IPS DF 6.9 (cell line): ENCODE results near the gene CEMP1.
A peak's percentile ranks its signal among the peaks of the same experiment; 100 is the strongest.

Source experiments
- DNase-seq: peaks from one replicate; pipeline ENCODE4 v3.0.0-alpha.2; 2013; ENCODE audit warnings: low read depth, low spot score
- H3K27ac ChIP-seq: one replicate; pipeline ENCODE4 v1.5.1; 2013; ENCODE audit warnings: low read length, control low read depth
- H3K27me3 ChIP-seq: 2 replicates; pipeline ENCODE4 v1.6.1; 2013; ENCODE audit warnings: mild to moderate bottlenecking, low read length; ENCODE audit not compliant: control insufficient read depth, insufficient read depth
- H3K36me3 ChIP-seq: 2 replicates; pipeline ENCODE4 v1.6.1; 2013; ENCODE audit warnings: low read length; ENCODE audit not compliant: control insufficient read depth, insufficient read depth
- H3K4me1 ChIP-seq: 2 replicates; pipeline ENCODE4 v1.6.1; 2013; ENCODE audit warnings: low read length; ENCODE audit not compliant: control insufficient read depth, insufficient read depth
- H3K4me3 ChIP-seq: 2 replicates; pipeline ENCODE4 v1.5.1; 2013; ENCODE audit warnings: mild to moderate bottlenecking, low read length
- H3K9me3 ChIP-seq: 2 replicates; pipeline ENCODE4 v1.6.1; 2013; ENCODE audit warnings: low read length, inconsistent platforms; ENCODE audit not compliant: control insufficient read depth, insufficient read depth
- WGBS: extraction: QIAGEN DNeasy Blood & Tissue Kit; methylation state at CpG from one replicate; pipeline ENCODE4 v1.1.7; 2013; ENCODE audit warnings: mixed read lengths, missing lambda C conversion rate; ENCODE audit not compliant: insufficient read length, insufficient coverage; 5-methylcytosine and 5-hydroxymethylcytosine counted together

The CEMP1 gene

DNA sequence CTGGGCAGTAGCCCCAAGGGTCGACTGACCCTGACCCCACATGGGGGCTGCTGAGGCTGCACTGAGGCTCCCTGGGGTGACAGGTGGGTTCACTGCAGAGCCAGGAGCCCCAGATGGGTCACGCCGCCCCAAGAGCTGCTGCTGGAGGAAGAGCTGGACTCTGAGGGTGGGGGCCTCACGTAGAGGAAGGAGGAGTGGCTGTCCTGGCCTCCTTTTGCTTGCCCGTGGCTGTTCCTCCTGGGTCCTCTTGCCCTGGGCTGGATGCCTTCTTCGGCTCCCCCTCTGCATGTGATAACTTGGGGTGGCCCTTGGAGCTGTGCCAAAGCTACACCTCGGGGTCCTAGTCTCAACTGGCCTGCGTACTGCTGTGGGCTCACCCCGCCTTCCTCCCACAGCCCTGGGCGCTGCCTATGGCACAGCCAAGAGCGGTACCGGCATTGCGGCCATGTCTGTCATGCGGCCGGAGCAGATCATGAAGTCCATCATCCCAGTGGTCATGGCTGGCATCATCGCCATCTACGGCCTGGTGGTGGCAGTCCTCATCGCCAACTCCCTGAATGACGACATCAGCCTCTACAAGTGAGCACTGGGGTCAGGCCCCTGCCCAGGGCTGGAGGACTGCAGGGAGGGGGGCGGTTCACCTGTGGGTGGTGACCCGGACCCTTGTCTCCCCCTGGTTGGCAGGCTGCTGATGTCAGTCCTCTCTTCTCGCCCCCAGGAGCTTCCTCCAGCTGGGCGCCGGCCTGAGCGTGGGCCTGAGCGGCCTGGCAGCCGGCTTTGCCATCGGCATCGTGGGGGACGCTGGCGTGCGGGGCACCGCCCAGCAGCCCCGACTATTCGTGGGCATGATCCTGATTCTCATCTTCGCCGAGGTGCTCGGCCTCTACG is 12.1 kb downstream of the CEMP1 start:
- Histone ChIP-seq H3K27me3 (no peaks in the 10 kb centered on the region), H3K9me3 (no peaks in the 10 kb centered on the region), H3K27ac (no peak overlapping the region), H3K4me3 (no peak overlapping the region), H3K36me3 (no peaks in the 10 kb centered on the region), H3K4me1 (peaks cover 5% of the 10 kb centered on the region; the same call in 1 of the 2 replicates)
- no CpG with 5 or more reads among the region's 39 CpGs for WGBS
- no peak for DNase-seq

DNA sequence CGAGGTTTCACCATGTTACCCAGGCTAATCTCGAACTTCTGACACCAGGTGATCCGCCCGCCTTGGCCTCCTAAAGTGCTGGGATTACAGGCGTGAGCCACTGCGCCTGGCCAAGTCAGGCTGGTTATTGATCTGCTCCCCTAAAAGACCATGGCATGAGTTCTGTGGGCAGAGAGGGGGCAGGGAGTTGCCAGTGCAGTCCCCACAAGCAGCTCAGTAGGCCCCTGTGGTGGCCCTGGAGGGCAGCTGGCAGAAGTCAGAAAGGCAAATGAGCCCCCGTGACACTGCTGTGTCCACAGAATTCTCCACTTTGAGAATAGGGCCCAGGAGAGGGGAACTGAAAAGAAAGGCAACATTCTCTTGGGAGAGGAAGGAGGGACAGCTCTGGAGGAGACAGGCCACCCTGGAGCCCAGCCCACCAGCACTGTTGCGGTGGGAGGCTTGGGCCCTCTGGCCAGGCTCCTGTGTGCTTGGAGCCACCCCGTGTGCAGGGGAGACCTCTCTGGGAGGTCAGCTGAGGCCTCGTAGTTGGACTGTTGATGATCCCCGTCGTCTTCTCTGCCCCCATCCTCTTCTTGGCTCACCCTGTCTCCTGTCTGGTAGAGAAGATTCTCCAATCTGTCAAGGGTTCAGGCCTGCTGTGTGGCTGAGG is 13.1 kb downstream of the CEMP1 start:
- Histone ChIP-seq H3K27ac (no peak overlapping the region), H3K4me3 (no peak overlapping the region), H3K36me3 (no peaks in the 10 kb centered on the region), H3K9me3 (no peaks in the 10 kb centered on the region), H3K27me3 (no peaks in the 10 kb centered on the region), H3K4me1 (peaks cover 5% of the 10 kb centered on the region; the same call in 1 of the 2 replicates)
- no CpG with 5 or more reads among the region's 12 CpGs for WGBS
- DNase-seq: no peak

DNA sequence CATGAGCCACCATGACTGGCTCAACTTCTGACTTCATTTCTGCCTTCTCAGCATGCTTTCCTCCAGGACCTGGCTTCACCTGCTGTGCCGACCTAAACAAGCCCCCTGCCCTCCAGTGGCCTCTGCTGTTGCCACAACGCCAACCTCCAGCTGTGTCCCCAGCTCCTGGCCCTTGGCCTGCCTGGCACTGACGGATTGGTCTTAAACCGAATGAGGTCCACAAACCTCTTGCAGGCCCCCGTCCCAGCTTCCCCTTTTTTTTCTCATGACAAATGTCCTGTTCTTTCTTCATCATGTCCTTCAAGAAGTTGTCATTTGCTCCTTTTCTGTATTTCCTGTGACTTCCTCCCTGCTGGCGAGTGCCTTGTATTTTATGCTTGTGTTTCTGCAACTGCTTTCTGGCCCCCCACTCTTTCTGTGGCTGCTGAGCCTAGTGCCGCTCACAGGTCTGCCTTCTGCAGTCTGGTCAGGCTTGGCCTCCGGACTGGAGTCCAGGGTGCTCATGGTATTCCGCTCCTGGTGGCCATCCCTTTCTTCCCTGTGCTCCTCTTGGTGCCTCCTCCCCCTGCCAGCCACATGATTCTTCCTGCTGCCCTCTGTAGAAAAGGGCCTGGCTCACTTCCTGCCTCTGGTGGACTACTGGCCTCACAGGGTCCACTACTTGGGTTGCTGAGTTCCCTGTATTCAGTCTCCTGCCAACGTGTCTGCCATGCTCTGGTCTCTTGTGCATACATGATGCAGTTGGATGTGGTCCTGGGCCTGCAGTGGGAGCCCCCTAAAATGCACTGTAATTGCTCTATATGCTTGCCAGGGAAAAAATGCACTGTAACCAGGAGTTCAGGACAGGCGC is 14.6 kb downstream of the CEMP1 start:
- Histone ChIP-seq H3K36me3 (no peaks in the 10 kb centered on the region), H3K27ac (no peak overlapping the region), H3K9me3 (no peaks in the 10 kb centered on the region), H3K27me3 (no peaks in the 10 kb centered on the region), H3K4me1 (peaks cover 10% of the 10 kb centered on the region), H3K4me3 (no peak overlapping the region)
- no peak for DNase-seq
- no CpG with 5 or more reads among the region's 11 CpGs for WGBS

DNA sequence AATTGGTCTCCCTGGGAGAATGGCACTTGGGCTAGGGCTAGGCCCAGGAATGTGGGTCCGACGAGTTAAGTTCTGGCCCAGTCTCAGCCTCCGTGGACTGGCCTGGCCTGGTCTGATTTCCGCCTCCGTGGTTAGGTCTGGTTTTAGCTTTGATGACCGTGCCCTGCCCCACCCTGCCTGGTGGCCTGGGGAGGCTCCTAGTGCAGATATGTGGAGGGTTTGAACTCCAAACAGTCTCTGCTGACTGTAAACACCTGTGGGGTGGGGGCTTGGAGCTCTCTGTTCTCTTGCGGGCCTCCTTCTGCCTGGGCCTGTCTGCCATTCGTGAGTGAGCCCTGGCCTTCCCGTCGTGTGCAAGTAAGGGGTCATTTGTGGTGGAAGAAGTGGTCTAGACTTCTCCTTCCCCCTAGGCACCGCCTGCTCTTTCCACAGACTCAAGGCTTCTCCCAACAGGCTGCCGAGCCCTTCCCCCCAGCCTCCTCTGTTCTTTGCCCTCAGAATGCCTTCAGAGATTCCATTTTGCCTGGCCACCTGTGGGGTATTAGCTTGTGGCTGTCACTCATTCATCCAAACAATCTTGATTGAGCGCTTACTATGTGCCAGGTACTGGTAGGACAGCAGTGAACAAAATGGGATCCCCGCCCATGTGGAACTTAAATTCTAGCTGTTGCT is 15.9 kb downstream of the CEMP1 start:
- no peaks in the 10 kb centered on the region for H3K9me3 ChIP-seq
- H3K27ac ChIP-seq: no peak overlapping the region
- no peaks in the 10 kb centered on the region for H3K36me3 ChIP-seq
- WGBS: no CpG with 5 or more reads among the region's 14 CpGs
- no peaks in the 10 kb centered on the region for H3K27me3 ChIP-seq
- peak overlapping the region; percentile 97; the same call in 1 of the 2 replicates for H3K4me3 ChIP-seq
- peaks cover 10% of the 10 kb centered on the region for H3K4me1 ChIP-seq
- DNase-seq: no peak

DNA sequence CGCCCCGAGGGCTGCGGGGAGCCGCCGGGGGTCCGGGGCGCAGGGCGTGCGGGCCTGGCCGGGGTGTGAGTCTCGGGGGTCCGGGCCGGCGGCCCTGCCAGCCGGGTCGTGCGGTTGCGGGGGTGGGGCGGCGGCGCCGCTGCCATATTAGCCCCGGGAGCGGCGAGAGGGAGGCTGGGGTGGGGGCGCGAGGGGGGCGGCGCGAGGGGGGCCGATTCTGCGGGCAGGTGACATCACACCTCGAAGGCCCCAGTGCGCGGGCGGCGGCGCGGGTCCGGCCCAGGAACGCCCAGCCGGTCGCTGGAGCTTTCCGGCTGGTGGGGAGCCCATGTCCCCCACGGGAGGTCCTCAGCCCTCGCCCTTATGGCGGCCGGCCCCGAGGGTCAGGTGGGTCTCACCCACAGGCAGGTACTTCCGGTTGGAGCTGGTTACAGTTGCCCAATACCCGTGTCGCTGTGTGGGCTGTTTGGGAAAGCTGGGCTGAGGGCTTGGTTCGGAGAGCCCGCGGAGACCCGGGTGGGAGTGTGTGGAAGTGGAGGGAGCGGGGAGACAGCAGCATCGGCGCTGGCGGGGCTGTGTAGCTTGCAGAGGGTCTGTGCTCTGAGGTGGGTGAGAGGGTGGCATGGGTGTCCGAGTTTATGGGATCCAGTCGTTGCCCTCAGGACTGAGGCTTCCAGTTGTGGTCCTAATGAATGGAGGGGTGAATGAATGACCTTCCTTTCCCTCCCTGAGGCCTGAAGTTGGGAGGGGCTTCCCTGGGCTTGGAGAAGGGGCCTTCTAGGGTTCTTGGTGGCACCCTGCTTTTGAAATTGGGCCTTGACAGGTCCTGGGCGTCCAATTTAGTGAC is 16.7 kb downstream of the CEMP1 start:
- Histone ChIP-seq H3K4me1 (peaks cover 10% of the 10 kb centered on the region), H3K36me3 (no peaks in the 10 kb centered on the region), H3K27ac (no peak overlapping the region), H3K4me3 (peak overlapping the region; percentile 97), H3K9me3 (no peaks in the 10 kb centered on the region), H3K27me3 (no peaks in the 10 kb centered on the region)
- no CpG with 5 or more reads among the region's 63 CpGs for WGBS
- DNase-seq: no peak

DNA sequence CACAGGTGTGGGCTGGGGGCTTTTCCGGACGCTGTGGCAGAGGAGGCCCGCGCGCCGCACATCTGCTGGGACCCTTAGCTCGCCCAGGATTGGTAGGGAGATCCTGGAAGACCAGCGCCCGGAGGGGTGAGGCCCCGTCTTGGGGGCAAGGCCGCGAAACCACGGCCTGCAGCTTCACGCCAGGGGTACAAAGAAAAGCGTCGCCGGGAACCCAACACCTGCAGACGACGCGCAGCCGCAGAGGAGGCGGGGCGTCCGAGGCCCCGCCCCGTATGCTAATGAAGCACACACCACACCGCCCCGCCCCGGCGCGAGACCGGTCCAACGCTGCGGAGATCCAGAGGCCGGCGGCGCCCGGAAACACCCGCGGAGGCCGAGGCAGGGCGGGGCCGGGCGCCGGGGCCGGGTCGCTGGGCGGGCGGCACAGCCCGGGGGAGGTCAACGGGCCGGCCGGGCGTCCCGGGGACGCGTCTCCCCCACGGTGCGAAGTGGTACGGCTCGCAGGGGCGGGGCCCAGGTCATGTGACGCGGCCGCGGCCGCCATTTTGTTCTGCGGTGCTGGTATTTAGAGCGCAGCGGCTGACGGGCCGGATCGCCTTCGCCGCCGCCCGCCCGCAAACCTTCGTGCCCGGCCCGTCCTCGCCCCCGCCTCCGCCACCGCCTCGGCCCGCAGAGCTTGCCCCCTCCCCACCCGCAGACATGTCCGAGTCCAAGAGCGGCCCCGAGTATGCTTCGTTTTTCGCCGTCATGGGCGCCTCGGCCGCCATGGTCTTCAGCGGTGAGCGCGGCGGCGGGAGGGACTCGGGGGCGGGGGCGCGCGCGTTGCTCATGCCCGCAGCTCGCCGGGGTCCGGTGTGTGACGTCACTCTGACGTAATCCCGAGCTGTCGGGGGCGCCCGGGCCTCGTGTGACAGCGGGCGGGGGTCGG is 17.5 kb downstream of the CEMP1 start, which contains the start of gene ATP6V0C:
Gene ATP6V0C, plus strand, starts transcription at position 548 of the 928 bp plus-strand sequence. Its CDS starts 152 bp downstream, at position 700.
- no CpG with 5 or more reads among the region's 122 CpGs for WGBS

DNA sequence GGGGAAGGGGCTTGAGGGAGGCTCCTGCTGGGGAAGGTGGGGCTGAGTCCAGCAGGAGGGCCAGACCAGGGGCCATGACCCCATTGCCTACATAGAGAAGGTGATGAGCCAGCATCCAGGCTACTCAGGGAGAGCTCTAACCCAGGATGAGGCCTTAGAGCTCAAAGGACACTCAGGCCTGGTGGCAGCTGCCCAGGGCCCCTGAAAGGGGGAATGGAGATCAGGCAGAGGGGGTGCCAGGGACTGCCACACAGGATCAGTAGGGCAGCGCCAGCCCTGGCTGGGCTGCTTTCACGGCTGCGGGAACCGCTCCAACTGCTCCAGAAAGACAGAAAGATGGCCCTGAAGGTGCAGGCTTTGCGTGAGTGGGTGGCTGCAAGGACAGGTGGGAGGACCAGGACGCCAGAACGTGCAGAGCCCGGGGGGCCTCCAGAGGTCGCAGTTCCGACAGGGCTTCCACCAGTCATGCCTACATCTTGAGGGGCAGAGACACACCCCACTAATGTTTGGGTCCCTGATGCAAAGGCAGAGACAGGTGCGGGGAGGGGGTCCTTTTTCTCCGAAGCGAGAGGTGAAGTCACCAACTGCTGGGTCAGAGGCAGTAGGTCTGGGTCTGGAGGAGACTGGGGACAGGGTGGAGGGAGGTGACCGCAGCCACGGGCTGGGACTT is 18.3 kb downstream of the CEMP1 start:
- no peaks in the 10 kb centered on the region for H3K36me3 ChIP-seq
- peaks cover 10% of the 10 kb centered on the region for H3K4me1 ChIP-seq
- no peak overlapping the region for H3K27ac ChIP-seq
- no peaks in the 10 kb centered on the region for H3K9me3 ChIP-seq
- H3K4me3 ChIP-seq: peak overlapping the region; percentile 97; the same call in 1 of the 2 replicates
- no peak for DNase-seq
- H3K27me3 ChIP-seq: no peaks in the 10 kb centered on the region
- no CpG with 5 or more reads among the region's 15 CpGs for WGBS

More for the DNA sequence above, 17.5 kb downstream of the CEMP1 start, which contains the start of gene ATP6V0C:
- Histone ChIP-seq H3K27ac (no peak within 1 kb of the TSS), H3K36me3 (no peaks in the 10 kb centered on the region), H3K4me1 (peaks cover 10% of the 10 kb centered on the region), H3K27me3 (no peaks in the 10 kb centered on the region), H3K9me3 (no peaks in the 10 kb centered on the region), H3K4me3 (peak within 1 kb of the TSS; percentile 97)
- no peak for DNase-seq

DNA sequence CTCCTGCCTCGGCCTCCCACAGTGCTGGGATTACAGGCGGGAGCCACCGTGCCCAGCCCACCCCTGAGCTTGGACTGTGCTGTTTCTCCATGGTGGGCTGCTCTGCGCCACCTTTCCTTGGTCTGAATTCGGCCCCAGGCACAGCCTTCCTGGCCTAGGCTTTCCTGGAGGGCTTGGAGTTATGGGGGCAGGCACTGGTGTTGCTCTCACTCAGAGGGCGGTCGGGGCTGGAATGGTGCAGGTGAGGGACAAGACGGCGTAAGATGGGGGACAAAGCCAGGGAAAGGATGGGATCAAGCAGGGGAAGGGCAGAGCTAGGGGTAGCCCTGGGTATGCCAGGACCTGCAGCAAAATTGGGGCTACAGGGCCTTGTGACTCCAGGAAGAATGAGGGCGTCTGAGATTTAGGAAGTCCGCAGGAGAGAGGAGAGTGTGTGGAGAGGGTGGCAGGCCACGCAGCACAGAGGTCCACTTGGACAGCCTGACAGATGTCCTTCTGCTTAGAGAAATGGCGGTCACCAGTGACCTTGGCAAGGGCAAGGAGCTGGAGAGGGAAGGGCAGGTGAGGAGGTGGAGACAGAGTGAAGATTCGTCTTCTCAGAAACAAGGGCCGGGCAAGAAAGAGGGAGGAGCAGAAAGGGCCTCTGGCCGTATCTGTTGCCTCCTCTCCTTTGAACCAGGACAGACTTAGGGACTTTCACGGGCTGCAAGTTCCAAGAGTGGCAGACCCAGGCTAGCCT is 19.0 kb downstream of the CEMP1 start:
- H3K4me3 ChIP-seq: no peak overlapping the region
- DNase-seq: no peak
- H3K36me3 ChIP-seq: no peaks in the 10 kb centered on the region
- no peak overlapping the region for H3K27ac ChIP-seq
- no peaks in the 10 kb centered on the region for H3K9me3 ChIP-seq
- no peaks in the 10 kb centered on the region for H3K27me3 ChIP-seq
- WGBS: no CpG with 5 or more reads among the region's 17 CpGs
- peaks cover 10% of the 10 kb centered on the region for H3K4me1 ChIP-seq
